Neutrophil (primary cell): ENCODE measurements around the gene ERC2.

Source experiments
- H3K27ac ChIP-seq: fragments of 200-600 bp; sonication (generic); 2 replicates; pipeline ENCODE4 v1.5.1; 2016; ENCODE audit warnings: mild to moderate bottlenecking, moderate library complexity
- H3K27me3 ChIP-seq: fragments of 200-600 bp; sonication (generic); 2 replicates; pipeline ENCODE4 v1.6.0; 2016; ENCODE audit warnings: mild to moderate bottlenecking
- H3K36me3 ChIP-seq: fragments of 200-600 bp; sonication (generic); 2 replicates; pipeline ENCODE4 v1.5.1; 2017
- H3K4me1 ChIP-seq, 2 experiments: fragments of 200-600 bp in 1 of 2; sonication (generic) in 1 of 2; 1 replicate in 1 of 2; 2 replicates in 1 of 2; pipeline versions ENCODE4 v1.5.1 to v1.6.1; 2013 to 2016; ENCODE audit warnings: low read depth in 1 of 2, low read length in 1 of 2, mild to moderate bottlenecking in 1 of 2, moderate library complexity in 1 of 2; ENCODE audit not compliant: control insufficient read depth in 1 of 2, insufficient read depth in 1 of 2
- H3K4me3 ChIP-seq, 2 experiments: fragments of 200-600 bp in 1 of 2; sonication (generic) in 1 of 2; 1 replicate in 1 of 2; 2 replicates in 1 of 2; pipeline ENCODE4 v1.5.1; 2013 to 2016; ENCODE audit warnings: low read depth in 1 of 2, low read length in 1 of 2, mild to moderate bottlenecking in 1 of 2, moderate library complexity in 1 of 2
- H3K9me3 ChIP-seq: fragments of 200-600 bp; sonication (generic); 2 replicates; pipeline ENCODE4 v1.5.1; 2016
- TF ChIP-seq, protein P1 (sequence below): fragments of 200-600 bp; sonication (generic); IDR thresholded peaks from 2 replicates; pipeline ENCODE4 v1.5.1; 2016; ENCODE audit warnings: antibody characterized with exemption

The ERC2 gene

DNA sequence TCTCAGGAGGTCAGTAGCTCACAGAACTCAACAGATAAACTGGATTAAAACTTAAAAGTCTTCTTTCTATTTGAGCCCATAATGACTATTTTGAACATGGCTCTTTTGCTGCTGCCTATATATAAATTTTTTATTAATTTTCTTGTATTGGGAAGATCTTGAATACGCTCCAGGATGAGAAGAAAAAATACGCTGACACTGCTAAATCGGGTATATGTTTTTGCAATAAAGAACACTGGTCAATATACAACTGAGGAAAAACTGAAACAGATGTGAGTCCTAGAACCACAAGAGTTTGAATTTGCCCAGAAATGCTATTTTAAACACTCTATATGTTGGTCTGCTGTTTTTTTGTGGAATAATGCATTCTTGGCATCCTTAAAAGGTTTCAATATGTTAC lies 1001.7 kb downstream of the ERC2 start:
- H3K27ac ChIP-seq: no peak overlapping the region
- H3K36me3 ChIP-seq: no peaks in the 10 kb centered on the region
- no peaks in the 10 kb centered on the region for H3K9me3 ChIP-seq
- H3K4me3 ChIP-seq: no peak overlapping the region
- TF ChIP-seq, protein P1, sequence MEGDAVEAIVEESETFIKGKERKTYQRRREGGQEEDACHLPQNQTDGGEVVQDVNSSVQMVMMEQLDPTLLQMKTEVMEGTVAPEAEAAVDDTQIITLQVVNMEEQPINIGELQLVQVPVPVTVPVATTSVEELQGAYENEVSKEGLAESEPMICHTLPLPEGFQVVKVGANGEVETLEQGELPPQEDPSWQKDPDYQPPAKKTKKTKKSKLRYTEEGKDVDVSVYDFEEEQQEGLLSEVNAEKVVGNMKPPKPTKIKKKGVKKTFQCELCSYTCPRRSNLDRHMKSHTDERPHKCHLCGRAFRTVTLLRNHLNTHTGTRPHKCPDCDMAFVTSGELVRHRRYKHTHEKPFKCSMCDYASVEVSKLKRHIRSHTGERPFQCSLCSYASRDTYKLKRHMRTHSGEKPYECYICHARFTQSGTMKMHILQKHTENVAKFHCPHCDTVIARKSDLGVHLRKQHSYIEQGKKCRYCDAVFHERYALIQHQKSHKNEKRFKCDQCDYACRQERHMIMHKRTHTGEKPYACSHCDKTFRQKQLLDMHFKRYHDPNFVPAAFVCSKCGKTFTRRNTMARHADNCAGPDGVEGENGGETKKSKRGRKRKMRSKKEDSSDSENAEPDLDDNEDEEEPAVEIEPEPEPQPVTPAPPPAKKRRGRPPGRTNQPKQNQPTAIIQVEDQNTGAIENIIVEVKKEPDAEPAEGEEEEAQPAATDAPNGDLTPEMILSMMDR: no peak
- no peaks in the 10 kb centered on the region for H3K4me1 ChIP-seq
- peaks cover 5% of the 10 kb centered on the region for H3K27me3 ChIP-seq

DNA sequence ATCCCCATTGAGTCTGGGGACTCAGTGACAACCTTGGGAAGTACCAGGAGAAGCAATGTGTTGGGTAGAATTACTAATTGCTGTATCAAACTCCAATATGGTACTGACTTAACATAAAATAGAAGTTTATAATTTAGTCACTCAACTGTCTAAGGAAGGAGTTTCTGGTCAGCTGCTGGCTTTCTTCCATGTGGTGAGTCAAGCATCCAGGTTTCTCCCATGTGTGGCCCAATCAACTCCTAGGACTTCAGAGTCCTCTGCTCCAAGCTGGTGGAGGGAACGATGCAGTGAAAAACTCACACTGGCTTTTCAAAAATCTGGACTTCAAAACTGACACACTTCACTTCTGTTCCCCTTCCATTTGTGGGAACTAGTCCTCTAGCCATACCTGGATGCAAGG lies 1006.4 kb downstream of the ERC2 start:
- Histone ChIP-seq H3K4me3 (no peak overlapping the region), H3K9me3 (no peaks in the 10 kb centered on the region), H3K27ac (no peak overlapping the region), H3K4me1 (no peaks in the 10 kb centered on the region), H3K27me3 (peaks cover 5% of the 10 kb centered on the region), H3K36me3 (no peaks in the 10 kb centered on the region)
- TF ChIP-seq, protein P1: no peak

DNA sequence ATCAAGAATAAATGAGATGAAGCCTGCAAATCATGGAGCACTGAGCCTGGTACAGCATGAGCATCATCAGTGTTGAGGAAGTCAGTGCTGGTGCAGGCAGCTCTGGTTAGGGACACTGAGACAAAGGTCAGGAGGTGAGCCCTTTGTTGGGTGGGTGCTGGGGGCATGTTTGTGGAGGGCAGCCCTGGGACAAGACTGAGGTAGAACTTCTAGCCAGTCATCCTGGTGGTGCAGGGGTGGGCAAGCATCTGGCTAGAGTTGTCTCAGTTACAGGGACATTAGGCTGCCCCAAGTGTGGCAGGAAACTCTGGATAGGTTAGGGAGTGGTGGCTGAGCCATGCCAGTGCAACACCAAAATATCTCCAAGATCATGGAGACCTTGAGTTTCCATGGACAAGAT lies 1008.4 kb downstream of the ERC2 start:
- TF ChIP-seq, protein P1: no peak
- H3K27ac ChIP-seq: no peak overlapping the region
- H3K4me3 ChIP-seq: no peak overlapping the region
- H3K36me3 ChIP-seq: no peaks in the 10 kb centered on the region
- peaks cover 5% of the 10 kb centered on the region for H3K27me3 ChIP-seq
- no peaks in the 10 kb centered on the region for H3K9me3 ChIP-seq
- H3K4me1 ChIP-seq: no peaks in the 10 kb centered on the region
